GM18499 (cell line): ENCODE measurements around the gene BRAT1.

ENCODE experiments used
- ATAC-seq: cut with Tn5 transposase; IDR thresholded peaks from one replicate; pipeline ENCODE4 v1.9.1; 2021; ENCODE audit warnings: moderate number of reproducible peaks; ENCODE audit not compliant: insufficient read depth, unreplicated experiment

The BRAT1 gene

DNA sequence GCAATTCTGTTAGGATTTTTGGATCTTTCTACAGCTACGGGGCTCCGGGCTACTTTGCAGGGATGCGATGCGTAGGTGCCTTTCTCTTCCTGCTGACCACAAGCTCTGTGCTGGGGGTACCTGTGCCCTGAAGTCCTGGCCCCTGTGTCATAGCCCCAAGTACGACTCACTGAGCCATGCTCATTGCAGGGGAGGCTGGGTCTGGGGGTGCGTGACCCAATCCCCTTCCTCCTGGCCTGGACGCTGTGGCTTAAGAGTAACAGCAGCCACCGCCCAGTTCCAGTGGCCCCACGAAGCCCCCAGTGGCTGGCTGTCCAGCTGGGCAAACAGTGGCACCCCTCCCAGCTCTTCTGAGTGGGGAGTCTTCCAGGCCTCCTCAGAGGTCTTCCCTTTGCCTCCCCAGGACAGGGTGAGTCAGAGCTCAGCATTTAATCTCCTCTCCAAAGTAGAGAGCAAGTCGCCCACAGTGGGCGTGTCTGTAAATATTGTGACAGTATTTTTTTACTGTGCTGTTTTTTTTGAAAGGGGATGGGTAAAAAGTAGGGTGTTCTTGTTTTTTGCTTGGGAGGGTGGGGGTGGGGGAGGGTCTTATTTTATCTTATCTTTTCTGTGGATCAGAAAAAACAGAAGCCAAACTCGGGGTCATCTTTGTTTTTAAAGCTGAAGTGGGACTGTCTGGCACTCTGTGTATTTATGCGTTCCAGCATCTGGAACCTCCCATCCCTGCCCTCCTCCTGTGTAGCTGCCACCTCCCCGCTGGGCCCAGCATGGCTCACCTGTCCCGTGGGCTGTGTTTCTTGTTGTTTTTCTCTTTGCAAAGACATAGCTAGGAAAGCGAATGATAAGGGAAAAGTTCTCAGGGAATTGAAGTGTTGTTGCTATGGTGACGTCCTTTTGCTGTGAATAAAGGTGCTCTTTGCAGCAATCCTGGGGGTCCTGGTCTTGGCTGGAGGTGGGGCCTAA is 27.5 kb downstream of the BRAT1 start:
- no peak for ATAC-seq

DNA sequence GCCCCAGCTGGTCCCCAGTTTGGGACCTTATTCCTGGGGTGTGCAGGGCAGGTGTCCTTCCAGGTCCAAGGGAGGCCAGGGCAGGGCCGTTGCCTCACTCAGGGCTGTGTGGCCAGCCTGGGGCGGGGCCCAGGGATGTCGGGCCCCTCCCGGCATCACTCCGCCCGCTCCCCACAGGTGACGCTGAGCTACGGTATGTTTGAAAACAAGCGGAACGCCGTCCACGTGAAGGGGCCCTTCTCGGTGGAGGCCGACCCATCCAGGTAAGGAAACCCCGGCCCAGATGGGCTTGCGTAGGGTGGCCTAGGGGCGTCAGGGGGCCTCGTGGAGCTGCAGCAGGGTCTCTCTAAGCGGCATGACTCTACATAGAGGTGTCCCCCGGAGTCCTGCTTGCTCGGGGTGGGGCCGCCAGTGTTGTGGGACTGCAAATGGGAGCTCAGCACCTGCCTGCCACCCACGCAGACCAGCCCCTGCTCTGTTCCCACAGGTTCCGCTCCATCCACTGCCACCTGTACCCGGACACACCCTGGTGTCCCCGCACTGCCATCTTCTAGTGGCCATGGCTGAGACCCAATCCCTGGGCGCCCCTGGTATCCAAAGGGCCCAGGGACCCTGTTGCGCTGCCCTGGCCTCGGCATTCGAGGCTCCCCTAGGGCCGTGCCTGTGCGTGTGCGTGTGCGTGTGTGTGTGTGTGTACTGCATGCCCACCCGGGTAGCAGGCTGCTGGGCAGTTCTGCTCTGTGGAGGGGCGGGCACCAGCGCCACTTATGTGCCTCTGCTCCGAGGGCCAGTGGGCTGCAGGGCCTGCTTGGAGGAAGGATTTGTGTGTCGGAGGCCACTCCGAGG is 28.4 kb downstream of the BRAT1 start:
- ATAC-seq: no peak

GRCh38 chr7:2525658-2526630 is 29.4 kb downstream of the BRAT1 start:
- ATAC-seq: no peak

GRCh38 chr7:2524808-2525657 is 30.3 kb downstream of the BRAT1 start:
- no peak for ATAC-seq

GRCh38 chr7:2523941-2524807 is 31.1 kb downstream of the BRAT1 start:
- no peak for ATAC-seq

- no peak for ATAC-seq
Measured at GRCh38 chr7:2523461-2523936, 31.8 kb downstream of the BRAT1 start.

DNA sequence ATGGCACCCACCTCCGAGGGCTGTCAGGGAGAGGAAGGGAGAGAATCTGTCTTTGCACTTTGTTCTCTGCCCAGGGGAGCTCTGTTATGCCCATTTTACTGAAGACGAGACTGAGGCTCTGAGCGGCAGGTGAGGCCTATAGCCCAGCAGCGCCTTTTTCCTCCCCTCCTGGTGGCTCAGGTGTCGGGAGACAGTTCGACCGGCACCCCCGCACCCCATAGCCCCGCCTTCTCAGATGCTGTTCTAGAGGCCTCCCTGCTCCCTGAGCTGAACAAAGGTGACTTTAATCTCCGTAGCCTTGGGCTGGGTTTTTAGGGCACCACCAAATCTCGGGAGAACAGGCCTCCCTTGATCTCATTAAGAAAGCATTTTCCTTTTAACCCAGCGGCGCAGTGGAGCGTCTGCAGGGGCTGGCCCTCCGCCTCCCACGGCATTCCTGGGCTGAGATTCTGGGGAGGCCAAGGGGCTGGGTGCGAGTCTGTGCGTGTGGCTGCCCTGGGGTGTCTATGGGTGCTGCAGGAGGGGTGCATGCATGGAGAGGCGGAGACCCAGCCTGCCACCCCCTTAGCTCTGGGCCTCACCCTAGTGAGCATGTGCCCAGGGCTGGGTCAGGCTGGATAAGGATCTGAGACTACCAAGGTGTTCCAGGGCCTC is 32.4 kb downstream of the BRAT1 start:
- ATAC-seq: no peak

DNA sequence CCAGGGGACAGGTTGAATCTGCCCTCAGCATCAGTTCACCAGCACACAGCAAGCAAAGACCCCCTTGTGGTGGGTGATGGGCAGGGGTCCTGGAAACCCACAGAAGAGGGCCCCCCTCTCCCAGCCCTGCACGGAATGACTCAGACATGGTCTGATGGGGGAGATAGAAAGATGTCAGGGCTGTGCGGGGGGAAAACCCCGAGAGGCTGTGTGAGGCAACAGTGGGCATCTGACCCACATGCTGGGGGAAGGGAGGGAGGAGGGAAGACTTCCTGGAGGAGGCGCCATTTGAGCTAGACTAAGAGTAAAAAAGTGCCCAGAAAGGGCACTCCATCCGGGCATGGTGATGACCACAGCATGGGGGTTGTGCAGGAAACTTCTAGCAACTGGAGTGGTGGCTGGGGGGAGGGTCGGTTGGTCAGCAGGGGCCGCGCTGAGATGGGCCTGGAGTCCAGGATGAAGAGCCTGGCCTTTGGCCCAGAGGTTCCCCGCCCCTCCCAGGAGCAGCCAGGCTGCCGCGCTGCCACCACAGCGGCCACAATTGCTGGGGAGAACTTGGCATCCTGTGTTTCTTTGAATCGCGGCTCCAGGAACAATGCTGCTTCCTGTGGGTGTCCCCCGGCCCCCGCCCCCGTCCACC is 33.3 kb downstream of the BRAT1 start:
- ATAC-seq: no peak

DNA sequence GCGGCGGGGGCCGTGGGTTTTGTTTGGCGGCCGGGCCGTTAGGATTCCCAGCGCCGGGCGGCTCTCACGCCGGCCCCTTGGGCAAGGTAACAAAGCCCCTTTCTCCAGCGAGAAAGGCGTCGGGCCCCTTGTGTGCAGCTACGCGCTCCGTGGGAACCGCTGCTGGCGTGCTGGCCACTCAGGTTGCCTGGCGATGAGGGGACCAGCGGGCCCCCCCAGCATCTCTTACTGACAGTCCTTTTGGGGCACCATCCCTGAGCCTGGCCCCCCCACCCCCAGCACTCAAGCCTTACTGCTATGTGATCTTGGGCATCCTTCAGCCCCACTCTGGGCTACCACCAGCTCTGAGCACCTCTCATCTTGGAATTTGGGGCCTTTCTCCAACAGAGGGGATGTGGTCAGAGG is 34.0 kb downstream of the BRAT1 start:
- no peak for ATAC-seq

GRCh38 chr7:2520761-2521290 is 34.5 kb downstream of the BRAT1 start:
- ATAC-seq: no peak

- no peak for ATAC-seq
Measured at GRCh38 chr7:2520131-2520760, 35.1 kb downstream of the BRAT1 start.

DNA sequence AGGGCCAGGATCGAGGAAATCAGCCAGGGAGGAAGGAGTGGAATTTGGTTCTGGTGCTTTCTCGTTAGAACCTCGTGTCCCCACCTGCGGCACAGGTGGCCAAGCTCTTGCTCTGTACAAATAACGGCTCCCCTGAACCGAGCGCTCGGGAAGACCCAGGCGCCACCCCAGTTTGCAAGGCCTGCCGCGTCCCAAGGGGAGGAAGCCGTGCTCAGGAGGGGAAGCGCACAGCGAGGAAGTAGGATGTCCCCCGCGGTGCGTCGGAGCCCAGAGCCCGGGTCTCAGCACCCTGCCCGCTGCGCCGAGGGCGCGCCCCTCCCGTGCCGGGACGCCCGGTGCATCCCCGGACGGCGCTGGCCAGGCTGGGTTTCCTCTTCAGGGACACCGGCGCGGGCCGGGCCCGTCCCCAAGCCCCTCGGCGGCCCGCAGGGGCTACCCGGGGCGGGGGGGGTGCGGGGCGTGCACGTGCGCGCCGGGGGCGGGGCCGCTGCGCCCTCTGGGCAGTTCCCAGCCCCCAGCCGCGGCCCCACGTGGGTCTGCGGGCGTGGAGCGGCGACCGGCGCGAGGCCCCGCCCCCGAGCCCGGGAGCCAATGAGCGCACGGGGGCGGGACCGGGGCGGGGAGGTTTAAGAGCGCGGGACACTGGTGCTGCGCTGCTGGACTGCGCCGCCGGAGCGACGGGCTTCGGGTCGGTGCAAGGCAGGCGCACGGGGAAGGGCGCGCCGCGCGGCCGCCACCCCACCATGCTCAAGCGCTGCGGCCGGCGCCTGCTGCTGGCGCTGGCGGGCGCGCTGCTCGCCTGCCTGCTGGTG is 36.0 kb downstream of the BRAT1 start, which contains the start of gene LFNG:
TSS of gene LFNG (plus strand) at position 656 of the 812 bp plus-strand sequence. CDS start at position 744, 88 bp downstream.
- ATAC-seq: no peak

- no peak for ATAC-seq
Measured at GRCh38 chr7:2518737-2519118, 36.6 kb downstream of the BRAT1 start.

DNA sequence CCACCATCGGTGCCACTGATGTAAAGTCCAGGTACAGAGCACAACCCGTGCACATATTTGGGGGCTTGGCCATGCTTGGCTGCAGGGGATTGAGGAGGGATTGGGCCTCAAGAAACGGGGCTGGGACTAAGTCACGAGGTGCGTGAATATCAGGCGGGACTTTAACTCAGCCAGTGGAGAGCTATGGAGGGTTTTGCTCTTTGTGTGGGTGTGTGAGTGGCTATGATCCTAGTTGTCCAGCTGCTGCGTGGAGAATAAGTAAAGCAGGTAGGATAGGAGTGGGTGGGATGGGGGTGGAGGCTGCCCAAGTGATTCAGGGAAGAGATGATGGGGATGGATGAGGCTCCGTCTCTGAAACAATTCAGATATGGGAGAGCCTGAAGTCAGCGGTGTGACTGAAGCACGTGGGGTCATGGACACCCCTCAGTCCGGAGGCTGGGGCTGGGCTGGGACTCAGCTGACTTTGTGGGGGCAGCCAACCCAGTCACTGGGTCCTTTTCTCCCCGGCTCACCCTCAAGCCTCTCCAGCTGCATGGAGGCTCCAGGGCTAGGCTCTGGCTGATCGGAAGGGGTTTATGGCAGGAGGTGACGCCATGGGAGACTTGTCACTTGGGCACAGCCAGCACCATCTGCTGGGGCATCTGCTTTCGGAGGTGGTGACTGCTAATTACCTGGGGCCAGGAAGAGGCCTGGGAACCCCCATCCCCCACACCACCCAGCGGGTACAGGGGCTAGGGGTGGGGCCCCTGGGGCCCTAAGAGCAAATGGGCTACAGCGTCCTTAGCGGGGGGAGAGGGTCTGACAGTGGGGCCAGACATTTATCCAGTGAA is 37.4 kb downstream of the BRAT1 start:
- ATAC-seq: no peak

DNA sequence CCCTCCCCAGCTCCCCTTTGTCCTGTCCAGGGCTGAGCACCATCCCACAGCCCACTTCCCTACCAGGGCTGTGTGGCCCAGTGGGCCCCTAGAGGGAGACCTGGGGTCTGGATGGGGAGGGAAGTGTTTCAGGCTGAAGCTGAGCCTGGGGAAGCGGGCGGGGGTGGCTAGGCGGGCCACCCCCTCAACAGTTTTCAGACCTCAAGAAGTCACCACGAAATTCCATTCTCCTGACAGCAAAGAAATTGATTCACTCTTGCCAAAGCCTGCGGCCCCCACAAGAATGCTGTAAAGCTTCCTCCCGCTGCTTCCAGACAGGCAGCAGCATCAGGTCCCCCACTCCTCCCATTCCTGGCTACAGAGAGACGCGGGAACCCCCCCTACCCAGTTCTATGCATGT is 38.3 kb downstream of the BRAT1 start:
- no peak for ATAC-seq
